ENCODE data around the gene TUBA4B. TPM values are rescaled to one million over a fixed set of nuclear protein-coding genes. Genes with fewer than 3 reads are reported as not detected.
"Not testable (repeated sequence)": the region's sequence is repeated elsewhere in the genome, so short reads cannot be mapped to it uniquely, and the experiment has no call there.

Gene TUBA4B
- total and polyA plus RNA-seq, 9 donors = 0.04 to 0.56 (median 0.17) TPM; not detected in 2

DNA sequence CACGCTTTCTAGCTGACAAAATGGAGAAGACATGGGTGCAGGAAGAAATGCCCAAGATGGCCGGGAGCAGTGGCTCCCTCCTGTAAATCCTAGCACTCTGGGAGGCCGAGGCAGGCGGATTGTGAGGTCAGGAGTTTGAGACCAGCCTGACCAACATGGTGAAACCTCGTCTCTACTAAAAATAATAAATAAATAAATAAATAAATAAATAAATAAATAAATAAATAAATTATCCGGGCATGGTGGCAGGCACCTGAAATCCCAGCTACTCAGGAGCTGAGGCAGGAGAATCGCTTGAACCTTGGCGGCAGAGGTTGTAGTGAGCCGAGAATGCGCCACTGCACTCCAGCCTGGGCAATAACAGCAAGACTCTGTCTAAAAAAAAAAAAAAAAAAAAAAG, 5.9 kb downstream of the TUBA4B start:
- not testable (repeated sequence) for DNase-seq; H3K9me3 ChIP-seq (replicated peaks; ENCODE audit: control insufficient read depth, low read depth, low read length); H3K4me3 ChIP-seq (ENCODE audit: low read length); H3K36me3 ChIP-seq (ENCODE audit: control insufficient read depth, insufficient read depth, low read length); H3K27ac ChIP-seq (ENCODE audit: low read length); H3K4me1 ChIP-seq (ENCODE audit: control insufficient read depth, insufficient read depth, low read length)
- WGBS (ENCODE audit: insufficient coverage) = 88% methylated on average over 4 of the region's 10 CpGs
- H3K27me3 ChIP-seq (ENCODE audit: control insufficient read depth, insufficient read depth, low read length) = peaks cover 38% of the 10 kb centered on the region

DNA sequence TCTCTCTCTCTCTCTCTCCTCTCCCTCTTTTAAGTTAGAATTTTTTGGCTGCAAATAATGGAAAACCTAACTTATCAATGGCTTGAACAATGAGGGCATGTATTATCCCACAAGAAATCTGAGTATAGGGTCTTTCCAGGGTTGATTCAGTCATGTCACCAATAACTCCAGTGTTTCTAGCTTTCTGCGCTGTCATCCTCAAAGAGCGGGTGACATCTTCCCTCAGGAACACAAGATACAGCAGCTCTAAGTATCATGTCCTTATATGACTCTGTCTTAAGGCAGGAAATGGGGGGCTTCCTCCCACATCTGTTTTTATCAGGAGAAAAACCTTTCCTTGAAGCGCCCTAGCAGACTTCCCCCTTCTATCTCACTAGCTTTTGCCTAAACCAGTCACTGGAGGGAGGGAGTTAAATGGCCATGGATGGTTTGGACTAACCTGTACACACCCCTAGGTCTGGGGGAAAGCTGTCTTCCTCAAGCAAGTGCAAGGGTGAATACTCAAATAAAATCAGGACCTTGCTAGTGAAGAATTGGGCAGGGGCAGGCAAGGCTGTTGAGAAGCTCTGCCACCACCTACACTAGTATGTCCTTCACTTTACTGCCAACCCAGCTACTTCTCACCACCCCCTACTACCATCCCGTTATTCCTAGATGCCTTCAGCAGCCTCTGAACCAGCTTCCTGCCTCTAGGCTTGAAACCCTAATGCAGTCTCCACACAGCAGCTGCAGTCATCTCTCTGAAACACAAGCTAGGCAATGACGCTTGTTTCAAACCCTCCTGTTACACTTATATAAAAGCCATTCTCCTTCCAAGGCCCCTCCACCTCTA, 8.2 kb downstream of the TUBA4B start:
- H3K36me3 ChIP-seq (ENCODE audit: control insufficient read depth, insufficient read depth, low read length) = no peaks in the 10 kb centered on the region
- H3K9me3 ChIP-seq (replicated peaks; ENCODE audit: control insufficient read depth, low read depth, low read length) = no peaks in the 10 kb centered on the region
- 51% methylated on average over 2 of the region's 5 CpGs for WGBS (ENCODE audit: insufficient coverage)
- no peaks in the 10 kb centered on the region for H3K4me1 ChIP-seq (ENCODE audit: control insufficient read depth, insufficient read depth, low read length)
- peaks cover 20% of the 10 kb centered on the region for H3K27me3 ChIP-seq (ENCODE audit: control insufficient read depth, insufficient read depth, low read length)
- DNase-seq = no peak
- H3K4me3 ChIP-seq (ENCODE audit: low read length) = no peak overlapping the region
- H3K27ac ChIP-seq (ENCODE audit: low read length) = no peak overlapping the region

DNA sequence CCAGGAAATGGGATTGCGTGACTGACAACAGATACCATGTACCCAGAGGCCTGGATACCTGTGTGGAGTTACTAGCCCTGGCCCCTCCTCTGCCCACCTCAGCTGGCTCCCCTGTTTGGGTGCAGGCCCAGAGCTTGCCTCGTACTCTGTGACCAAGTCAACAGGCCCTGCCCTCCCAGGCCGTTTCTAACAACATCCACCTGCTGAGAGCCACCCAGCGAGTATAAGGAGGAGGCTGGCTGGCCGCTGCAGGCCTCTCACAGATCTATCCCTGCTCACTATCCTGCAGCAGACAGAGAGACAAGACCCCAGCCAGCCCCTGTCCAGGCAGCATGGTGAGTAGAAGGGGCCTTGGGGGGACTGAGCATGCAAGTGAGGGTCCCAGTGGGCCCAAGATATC, 13.2 kb downstream of the TUBA4B start:
- no peak for DNase-seq
- Histone ChIP-seq H3K27ac (ENCODE audit: low read length) (no peak overlapping the region), H3K4me3 (ENCODE audit: low read length) (no peak overlapping the region), H3K27me3 (ENCODE audit: control insufficient read depth, insufficient read depth, low read length) (peaks cover 13% of the 10 kb centered on the region), H3K4me1 (ENCODE audit: control insufficient read depth, insufficient read depth, low read length) (no peaks in the 10 kb centered on the region), H3K9me3 (replicated peaks; ENCODE audit: control insufficient read depth, low read depth, low read length) (no peaks in the 10 kb centered on the region), H3K36me3 (ENCODE audit: control insufficient read depth, insufficient read depth, low read length) (no peaks in the 10 kb centered on the region)
- WGBS (ENCODE audit: insufficient coverage) = 35% methylated on average over 2 of the region's 5 CpGs

DNA sequence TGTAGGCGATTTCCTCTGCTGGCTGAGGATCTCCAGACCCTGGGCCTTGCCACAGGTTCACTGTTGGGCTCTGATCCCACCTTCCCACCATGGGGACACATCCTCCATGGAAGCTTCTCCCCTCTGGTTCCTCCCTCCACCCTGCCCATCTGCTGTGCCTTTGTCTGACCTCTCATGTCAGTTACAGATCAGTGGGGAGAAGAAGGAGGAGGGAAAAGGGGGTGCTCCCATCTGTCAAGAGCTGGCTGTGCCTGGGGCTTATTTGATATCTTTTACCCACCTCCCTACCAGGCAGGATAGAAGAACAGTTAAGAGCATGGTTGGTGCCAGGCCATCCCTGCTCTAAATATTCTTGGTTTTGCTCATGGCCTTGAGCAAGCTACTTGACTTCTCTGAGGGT, 13.8 kb downstream of the TUBA4B start:
- Histone ChIP-seq H3K27me3 (ENCODE audit: control insufficient read depth, insufficient read depth, low read length) (peaks cover 13% of the 10 kb centered on the region), H3K4me3 (ENCODE audit: low read length) (no peak overlapping the region), H3K36me3 (ENCODE audit: control insufficient read depth, insufficient read depth, low read length) (no peaks in the 10 kb centered on the region), H3K4me1 (ENCODE audit: control insufficient read depth, insufficient read depth, low read length) (no peaks in the 10 kb centered on the region), H3K27ac (ENCODE audit: low read length) (no peak overlapping the region), H3K9me3 (replicated peaks; ENCODE audit: control insufficient read depth, low read depth, low read length) (no peaks in the 10 kb centered on the region)
- WGBS (ENCODE audit: insufficient coverage) = no CpG with 5 or more reads among the region's 1 CpG
- DNase-seq = no peak

DNA sequence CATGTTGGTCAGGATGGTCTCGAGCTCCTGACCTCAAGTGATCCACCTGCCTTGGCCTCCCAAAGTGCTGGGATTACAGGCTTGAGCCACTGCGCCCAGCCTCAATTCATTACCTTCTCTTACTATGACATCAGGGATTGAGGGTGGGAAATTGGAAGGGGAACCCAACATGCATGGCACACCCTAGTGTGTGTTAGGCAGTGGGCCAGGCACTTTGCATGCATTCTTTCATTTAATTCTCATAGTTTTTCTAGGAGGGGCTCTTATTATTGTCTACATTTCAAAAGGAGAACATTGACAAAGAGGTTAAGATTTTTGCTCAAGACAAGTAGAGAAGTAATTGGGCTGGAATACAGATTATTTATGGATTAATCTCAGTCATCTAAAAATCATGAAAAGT, 15.3 kb downstream of the TUBA4B start:
- DNase-seq = no peak
- H3K4me1 ChIP-seq (ENCODE audit: control insufficient read depth, insufficient read depth, low read length) = no peaks in the 10 kb centered on the region
- H3K27ac ChIP-seq (ENCODE audit: low read length) = no peak overlapping the region
- WGBS (ENCODE audit: insufficient coverage) = no CpG with 5 or more reads among the region's 2 CpGs
- no peaks in the 10 kb centered on the region for H3K36me3 ChIP-seq (ENCODE audit: control insufficient read depth, insufficient read depth, low read length)
- H3K4me3 ChIP-seq (ENCODE audit: low read length) = no peak overlapping the region
- H3K27me3 ChIP-seq (ENCODE audit: control insufficient read depth, insufficient read depth, low read length) = peaks cover 18% of the 10 kb centered on the region
- H3K9me3 ChIP-seq (replicated peaks; ENCODE audit: control insufficient read depth, low read depth, low read length) = no peaks in the 10 kb centered on the region

DNA sequence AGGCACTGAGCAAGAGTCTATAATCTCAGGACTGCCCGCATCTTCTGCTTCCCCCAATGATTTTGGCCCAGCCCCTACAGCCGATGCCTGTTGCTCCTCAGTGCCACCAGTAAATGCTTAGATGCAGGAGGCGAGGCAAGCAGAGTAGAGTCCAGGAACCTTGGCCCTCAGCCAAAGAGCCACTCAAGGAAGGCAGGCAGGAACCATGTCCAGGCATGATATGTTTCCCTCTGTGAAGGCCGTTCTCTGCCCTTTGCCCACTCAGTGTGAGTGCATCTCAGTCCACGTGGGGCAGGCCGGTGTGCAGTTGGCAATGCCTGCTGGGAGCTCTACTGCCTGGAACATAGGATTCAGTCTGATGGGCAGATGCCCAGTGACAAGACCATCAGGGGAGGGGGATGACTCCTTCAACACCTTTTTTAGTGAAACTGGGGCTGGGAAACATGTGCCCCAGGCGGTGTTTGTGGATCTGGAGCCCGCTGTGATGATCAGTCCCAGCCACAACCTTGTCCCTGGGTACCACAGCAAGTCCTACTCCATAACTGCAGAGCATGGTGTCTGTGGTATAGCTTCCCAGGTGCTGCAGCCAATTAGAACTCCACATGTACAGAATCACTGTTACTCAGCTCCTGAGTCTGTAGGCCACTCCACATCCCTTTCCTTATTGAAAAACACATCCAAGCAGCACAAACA, 16.5 kb downstream of the TUBA4B start:
- Histone ChIP-seq H3K4me1 (ENCODE audit: control insufficient read depth, insufficient read depth, low read length) (peaks cover 7% of the 10 kb centered on the region), H3K27me3 (ENCODE audit: control insufficient read depth, insufficient read depth, low read length) (peaks cover 18% of the 10 kb centered on the region), H3K9me3 (replicated peaks; ENCODE audit: control insufficient read depth, low read depth, low read length) (no peaks in the 10 kb centered on the region), H3K36me3 (ENCODE audit: control insufficient read depth, insufficient read depth, low read length) (no peaks in the 10 kb centered on the region), H3K4me3 (ENCODE audit: low read length) (no peak overlapping the region), H3K27ac (ENCODE audit: low read length) (no peak overlapping the region)
- no peak for DNase-seq
- 65% methylated on average over 8 of the region's 8 CpGs for WGBS (ENCODE audit: insufficient coverage)

DNA sequence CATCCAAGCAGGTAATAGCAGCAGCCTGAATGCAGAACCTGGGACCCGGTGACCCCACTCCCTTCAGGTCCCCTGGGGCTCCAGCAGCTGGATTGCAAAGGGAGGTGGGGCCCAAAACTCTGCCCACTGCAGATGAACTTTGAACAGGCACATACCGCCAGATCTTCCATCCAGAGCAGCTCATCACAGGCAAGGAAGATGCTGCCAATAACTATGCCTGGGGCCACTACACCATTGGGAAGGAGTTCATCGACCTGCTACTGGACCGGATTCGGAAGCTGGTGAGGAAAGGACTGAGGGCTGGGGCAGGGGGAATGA, 17.0 kb downstream of the TUBA4B start:
- Histone ChIP-seq H3K9me3 (replicated peaks; ENCODE audit: control insufficient read depth, low read depth, low read length) (no peaks in the 10 kb centered on the region), H3K27ac (ENCODE audit: low read length) (no peak overlapping the region), H3K4me1 (ENCODE audit: control insufficient read depth, insufficient read depth, low read length) (peaks cover 7% of the 10 kb centered on the region), H3K27me3 (ENCODE audit: control insufficient read depth, insufficient read depth, low read length) (peaks cover 16% of the 10 kb centered on the region), H3K36me3 (ENCODE audit: control insufficient read depth, insufficient read depth, low read length) (no peaks in the 10 kb centered on the region), H3K4me3 (ENCODE audit: low read length) (no peak overlapping the region)
- DNase-seq = no peak
- WGBS (ENCODE audit: insufficient coverage) = 92% methylated on average over 5 of the region's 5 CpGs

DNA sequence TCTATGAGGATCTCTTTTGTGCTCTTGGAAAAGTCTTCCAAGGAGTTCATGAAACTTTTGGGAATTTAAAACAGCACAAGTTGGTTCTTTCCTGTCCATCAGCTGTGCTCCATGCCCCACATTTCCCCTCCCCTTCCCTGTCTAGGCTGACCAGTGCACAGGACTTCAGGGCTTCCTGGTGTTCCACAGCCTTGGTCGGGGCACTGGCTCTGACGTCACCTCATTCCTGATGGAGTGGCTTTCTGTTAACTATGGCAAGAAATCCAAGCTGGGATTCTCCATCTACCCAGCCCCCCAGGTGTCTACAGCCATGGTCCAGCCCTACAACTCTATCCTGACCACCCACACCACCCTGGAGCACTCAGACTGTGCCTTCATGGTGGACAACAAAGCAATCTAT, 18.0 kb downstream of the TUBA4B start:
- Histone ChIP-seq H3K4me1 (ENCODE audit: control insufficient read depth, insufficient read depth, low read length) (peaks cover 7% of the 10 kb centered on the region), H3K27me3 (ENCODE audit: control insufficient read depth, insufficient read depth, low read length) (peaks cover 15% of the 10 kb centered on the region), H3K27ac (ENCODE audit: low read length) (no peak overlapping the region), H3K9me3 (replicated peaks; ENCODE audit: control insufficient read depth, low read depth, low read length) (no peaks in the 10 kb centered on the region), H3K36me3 (ENCODE audit: control insufficient read depth, insufficient read depth, low read length) (no peaks in the 10 kb centered on the region), H3K4me3 (ENCODE audit: low read length) (no peak overlapping the region)
- no peak for DNase-seq
- 80% methylated on average over 1 of the region's 2 CpGs for WGBS (ENCODE audit: insufficient coverage)

DNA sequence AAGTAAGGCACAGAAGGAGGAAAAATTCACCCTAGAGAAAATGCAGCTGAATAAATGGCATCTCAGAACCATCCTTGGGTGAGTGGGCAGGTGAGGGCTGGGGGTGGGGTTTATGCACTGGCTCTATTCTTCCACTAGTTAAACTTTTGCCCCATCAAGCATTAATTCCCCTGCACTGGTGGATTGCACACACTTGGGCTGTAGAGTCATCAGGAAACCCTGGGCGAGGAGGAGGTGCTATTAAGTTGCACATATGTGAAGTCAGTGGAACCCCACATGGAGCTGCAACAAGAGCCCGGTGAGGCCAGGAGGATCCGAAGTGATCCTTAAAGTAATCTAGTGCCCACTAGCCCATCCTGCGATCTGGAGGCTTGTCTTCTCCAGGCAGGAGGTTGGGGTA, 19.3 kb downstream of the TUBA4B start:
- no peaks in the 10 kb centered on the region for H3K9me3 ChIP-seq (replicated peaks; ENCODE audit: control insufficient read depth, low read depth, low read length)
- no peak overlapping the region for H3K4me3 ChIP-seq (ENCODE audit: low read length)
- no peak overlapping the region for H3K27ac ChIP-seq (ENCODE audit: low read length)
- DNase-seq = no peak
- peaks cover 15% of the 10 kb centered on the region for H3K27me3 ChIP-seq (ENCODE audit: control insufficient read depth, insufficient read depth, low read length)
- peaks cover 7% of the 10 kb centered on the region for H3K4me1 ChIP-seq (ENCODE audit: control insufficient read depth, insufficient read depth, low read length)
- no peaks in the 10 kb centered on the region for H3K36me3 ChIP-seq (ENCODE audit: control insufficient read depth, insufficient read depth, low read length)
- 76% methylated on average over 4 of the region's 4 CpGs for WGBS (ENCODE audit: insufficient coverage)

DNA sequence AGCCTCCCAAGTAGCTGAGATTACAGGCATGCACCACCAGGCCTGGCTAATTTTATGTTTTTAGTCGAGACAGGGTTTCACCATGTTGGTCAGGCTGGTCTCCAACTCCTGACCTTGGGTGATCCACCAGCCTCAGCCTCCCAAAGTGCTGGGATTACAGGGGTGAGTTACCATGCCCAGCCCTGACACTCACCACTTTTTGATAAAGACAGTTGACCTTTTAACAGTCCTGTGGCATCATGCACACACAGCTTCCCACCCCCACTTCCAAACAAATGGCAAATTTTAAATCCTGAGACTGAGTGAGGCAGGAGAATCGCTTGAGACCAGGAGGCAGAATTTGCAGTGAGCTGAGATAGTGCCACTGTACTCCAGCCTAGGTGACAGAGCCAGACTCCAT, 20.0 kb downstream of the TUBA4B start:
- H3K4me3 ChIP-seq (ENCODE audit: low read length) = no peak overlapping the region
- peaks cover 15% of the 10 kb centered on the region for H3K27me3 ChIP-seq (ENCODE audit: control insufficient read depth, insufficient read depth, low read length)
- no peak for DNase-seq
- H3K36me3 ChIP-seq (ENCODE audit: control insufficient read depth, insufficient read depth, low read length) = no peaks in the 10 kb centered on the region
- no CpG with 5 or more reads among the region's 2 CpGs for WGBS (ENCODE audit: insufficient coverage)
- H3K9me3 ChIP-seq (replicated peaks; ENCODE audit: control insufficient read depth, low read depth, low read length) = no peaks in the 10 kb centered on the region
- peaks cover 10% of the 10 kb centered on the region for H3K4me1 ChIP-seq (ENCODE audit: control insufficient read depth, insufficient read depth, low read length)
- H3K27ac ChIP-seq (ENCODE audit: low read length) = no peak overlapping the region

Measured in muscle of leg (tissue), 11 donors.